Gastroesophageal sphincter (tissue), 4 donors: ENCODE data around the gene SIMC1. TPM values are rescaled to one million over a fixed set of nuclear protein-coding genes. Genes with fewer than 3 reads are reported as not detected.
A peak's percentile ranks its signal among the peaks of the same experiment; 100 is the strongest.

Experiments used
- ATAC-seq: fragments of 150-250 bp; one replicate; pipeline ENCODE4 v1.9.1; 2016; ENCODE audit warnings: mild to moderate bottlenecking, moderate library complexity
- H3K27ac ChIP-seq, 4 donors: fragments of 200-600 bp; sonication (generic) in 3 of 4; 1 replicate in 3 of 4; 2 replicates in 1 of 4; pipeline ENCODE4 v1.5.1; 2016 to 2019
- H3K27me3 ChIP-seq: fragments of 200-600 bp; sonication (generic); one replicate; pipeline ENCODE4 v1.5.1; 2019
- H3K36me3 ChIP-seq, 2 donors: fragments of 200-600 bp; sonication (generic); one replicate each; pipeline ENCODE4 v1.5.1; 2019; ENCODE audit warnings: control low read depth in 1 of 2
- H3K4me1 ChIP-seq, 3 donors: fragments of 200-600 bp; sonication (generic); 1 replicate in 2 of 3; 2 replicates in 1 of 3; pipeline ENCODE4 v1.5.1; 2016 to 2019; ENCODE audit warnings: control low read depth in 2 of 3
- H3K4me3 ChIP-seq, 2 donors: fragments of 200-600 bp; sonication (generic); one replicate each; pipeline ENCODE4 v1.5.1; 2019; ENCODE audit warnings: mild to moderate bottlenecking in 1 of 2, moderate library complexity in 1 of 2
- H3K9me3 ChIP-seq, 3 donors: fragments of 200-600 bp; sonication (generic); one replicate each; pipeline ENCODE4 v1.5.1; 2017 to 2019; ENCODE audit warnings: control low read depth in 2 of 3
- CTCF ChIP-seq, 4 experiments: fragments of 200-600 bp in 2 of 4; fragments of 450-650 bp in 2 of 4; sonication (generic) in 1 of 4; IDR thresholded peaks; one replicate each; pipeline ENCODE4 v1.5.1; 2017 to 2019; ENCODE audit warnings: antibody characterized with exemption in 4 of 4, mild to moderate bottlenecking in 2 of 4, moderate library complexity in 2 of 4
- EP300 ChIP-seq: sonication (generic); formaldehyde crosslinking; IDR thresholded peaks from one replicate; pipeline ENCODE4 v1.6.1; 2017; ENCODE audit warnings: antibody characterized with exemption, mild to moderate bottlenecking
- POLR2A ChIP-seq, 2 donors: fragments of 450-650 bp; IDR thresholded peaks; one replicate each; pipeline ENCODE4 v1.6.1; 2017; ENCODE audit warnings: antibody characterized with exemption in 2 of 2, mild to moderate bottlenecking in 2 of 2, moderate library complexity in 1 of 2
- POLR2AphosphoS5 ChIP-seq: sonication (generic); formaldehyde crosslinking; IDR thresholded peaks from one replicate; pipeline ENCODE4 v1.6.1; 2017; ENCODE audit warnings: antibody characterized with exemption
- WGBS, 2 donors: methylation state at CpG; one replicate each; pipeline ENCODE4 v1.1.5; 2018; ENCODE audit warnings: low coverage in 1 of 2; 5-methylcytosine and 5-hydroxymethylcytosine counted together
- total RNA-seq, 4 donors: library from RNA; depleted of rRNA; stranded (reverse); fragments of >200 nt; gene quantifications; one replicate each; pipeline ENCODE4 v1.1.0, GENCODE V29; 2016

The SIMC1 gene
- total RNA-seq, 4 donors from 2014 or later, result 11.2 to 84.5 (median 32.7) TPM

GRCh38 chr5:176381423-176381822 lies 143.2 kb downstream of the SIMC1 start:
- no peak overlapping the region for H3K4me3 ChIP-seq
- H3K36me3 ChIP-seq, result peaks cover 0 to 40% of the 10 kb centered on the region in 2 donors
- H3K9me3 ChIP-seq, result no peaks in the 10 kb centered on the region
- peak overlapping the region; percentile 34 to 83 (median 80) for H3K27ac ChIP-seq
- 22 to 41% methylated on average over 3 of the region's 3 CpGs for WGBS, 2 donors
- TF ChIP-seq CTCF (IDR thresholded peaks at IDR 0.05) (no peak), POLR2A (IDR thresholded peaks at IDR 0.05) (no peak), EP300 (no peak), POLR2AphosphoS5 (peak; percentile 48)
- no peaks in the 10 kb centered on the region for H3K27me3 ChIP-seq
- ATAC-seq, result peak; percentile 75
- H3K4me1 ChIP-seq, result peaks cover 0 to 19% (median 0%) of the 10 kb centered on the region in 3 donors

- Histone ChIP-seq H3K4me3 (no peak overlapping the region), H3K9me3 (no peaks in the 10 kb centered on the region), H3K27ac (peak overlapping the region; percentile 34 to 83 (median 80)), H3K27me3 (no peaks in the 10 kb centered on the region), H3K36me3 (peaks cover 0 to 40% of the 10 kb centered on the region in 2 donors), H3K4me1 (peaks cover 0 to 23% (median 0%) of the 10 kb centered on the region in 3 donors)
- ATAC-seq, result no peak
- TF ChIP-seq POLR2AphosphoS5 (no peak), CTCF (IDR thresholded peaks at IDR 0.05) (no peak), POLR2A (IDR thresholded peaks at IDR 0.05) (no peak), EP300 (no peak)
- 75% methylated on average over 1 of the region's 3 CpGs; no CpG with 5 or more reads in 1 of the 2 donors for whole genome bisulfite sequencing, 2 donors
Measured at GRCh38 chr5:176381979-176382378, 143.8 kb downstream of the SIMC1 start.

- Histone ChIP-seq H3K4me1 (peaks cover 5 to 31% (median 7%) of the 10 kb centered on the region in 3 donors), H3K27me3 (no peaks in the 10 kb centered on the region), H3K4me3 (no peak overlapping the region), H3K9me3 (no peaks in the 10 kb centered on the region), H3K27ac (peak overlapping the region in 2 of 4 donors; percentile 80 to 83), H3K36me3 (peaks cover 0 to 40% of the 10 kb centered on the region in 2 donors)
- no peak for TF ChIP-seq POLR2AphosphoS5
- TF ChIP-seq CTCF (IDR thresholded peaks at IDR 0.05), result no peak
- TF ChIP-seq POLR2A (IDR thresholded peaks at IDR 0.05), result no peak
- no peak for TF ChIP-seq EP300
- no peak for ATAC-seq
- WGBS, 2 donors, result 100% methylated on average over 1 of the region's 3 CpGs; no CpG with 5 or more reads in 1 of the 2 donors
Measured at GRCh38 chr5:176382721-176383120, 144.5 kb downstream of the SIMC1 start.

GRCh38 chr5:176383248-176383905 lies 145.2 kb downstream of the SIMC1 start:
- Histone ChIP-seq H3K4me1 (peaks cover 6 to 37% (median 7%) of the 10 kb centered on the region in 3 donors), H3K4me3 (no peak overlapping the region), H3K9me3 (no peaks in the 10 kb centered on the region), H3K27ac (peak overlapping the region in 1 of 4 donors; percentile 83), H3K27me3 (no peaks in the 10 kb centered on the region), H3K36me3 (peaks cover 0 to 40% of the 10 kb centered on the region in 2 donors)
- TF ChIP-seq CTCF (IDR thresholded peaks at IDR 0.05), result no peak
- 94% methylated on average over 9 of the region's 15 CpGs; no CpG with 5 or more reads in 1 of the 2 donors for WGBS, 2 donors
- ATAC-seq, result no peak

GRCh38 chr5:176383961-176384360 lies 145.7 kb downstream of the SIMC1 start:
- Histone ChIP-seq H3K27ac (no peak overlapping the region), H3K4me3 (no peak overlapping the region), H3K36me3 (peaks cover 0 to 40% of the 10 kb centered on the region in 2 donors), H3K4me1 (peaks cover 6 to 37% (median 7%) of the 10 kb centered on the region in 3 donors), H3K27me3 (no peaks in the 10 kb centered on the region), H3K9me3 (no peaks in the 10 kb centered on the region)
- 69 to 73% methylated on average over 7 to 9 of the region's 9 CpGs for WGBS, 2 donors
- TF ChIP-seq CTCF (IDR thresholded peaks at IDR 0.05), result no peak
- TF ChIP-seq POLR2A (IDR thresholded peaks at IDR 0.05), result no peak
- TF ChIP-seq POLR2AphosphoS5, result no peak
- TF ChIP-seq EP300, result no peak
- ATAC-seq, result no peak
